Measurements from ENCODE around the gene MAP3K1.

MAP3K1 gene

GRCh38 chr5:56827049-56827448 is 11.7 kb downstream of the MAP3K1 start:
- Histone ChIP-seq H3K4me3 (ENCODE audit: insufficient read depth, low read depth, low read length) (no peak overlapping the region), H3K9me3 (ENCODE audit: control insufficient read depth, low read length) (no peaks in the 10 kb centered on the region), H3K36me3 (ENCODE audit: control insufficient read depth, insufficient read depth, low read length) (no peaks in the 10 kb centered on the region), H3K4me1 (ENCODE audit: control insufficient read depth, insufficient read depth, low read length) (peaks cover 3% of the 10 kb centered on the region), H3K27ac (ENCODE audit: insufficient read depth, low read depth, low read length, poor library complexity, severe bottlenecking) (no peak overlapping the region), H3K27me3 (ENCODE audit: control insufficient read depth, insufficient read depth, low read length, poor library complexity, severe bottlenecking) (no peaks in the 10 kb centered on the region)
- 64 to 73% methylated on average over 5 of the region's 5 CpGs for WGBS, 2 experiments

GRCh38 chr5:56827924-56828323 is 12.6 kb downstream of the MAP3K1 start:
- Histone ChIP-seq H3K36me3 (ENCODE audit: control insufficient read depth, insufficient read depth, low read length) (no peaks in the 10 kb centered on the region), H3K4me3 (ENCODE audit: insufficient read depth, low read depth, low read length) (no peak overlapping the region), H3K27me3 (ENCODE audit: control insufficient read depth, insufficient read depth, low read length, poor library complexity, severe bottlenecking) (no peaks in the 10 kb centered on the region), H3K4me1 (ENCODE audit: control insufficient read depth, insufficient read depth, low read length) (peaks cover 3% of the 10 kb centered on the region), H3K27ac (ENCODE audit: insufficient read depth, low read depth, low read length, poor library complexity, severe bottlenecking) (no peak overlapping the region), H3K9me3 (ENCODE audit: control insufficient read depth, low read length) (no peaks in the 10 kb centered on the region)
- WGBS, 2 experiments = 60 to 84% methylated on average over 1 to 2 of the region's 2 CpGs

- WGBS, 2 experiments = 88 to 92% methylated on average over 11 of the region's 11 CpGs
- Histone ChIP-seq H3K36me3 (ENCODE audit: control insufficient read depth, insufficient read depth, low read length) (no peaks in the 10 kb centered on the region), H3K27me3 (ENCODE audit: control insufficient read depth, insufficient read depth, low read length, poor library complexity, severe bottlenecking) (no peaks in the 10 kb centered on the region), H3K9me3 (ENCODE audit: control insufficient read depth, low read length) (no peaks in the 10 kb centered on the region), H3K4me1 (ENCODE audit: control insufficient read depth, insufficient read depth, low read length) (peaks cover 8% of the 10 kb centered on the region), H3K4me3 (ENCODE audit: insufficient read depth, low read depth, low read length) (no peak overlapping the region), H3K27ac (ENCODE audit: insufficient read depth, low read depth, low read length, poor library complexity, severe bottlenecking) (no peak overlapping the region)
Observed at GRCh38 chr5:56829137-56829908, 14.0 kb downstream of the MAP3K1 start.

- no peaks in the 10 kb centered on the region for H3K9me3 ChIP-seq (ENCODE audit: control insufficient read depth, low read length)
- WGBS, 2 experiments = 75% methylated on average over 1 of the region's 1 CpG; no CpG with 5 or more reads in 1 of the 2 experiments
- H3K27ac ChIP-seq (ENCODE audit: insufficient read depth, low read depth, low read length, poor library complexity, severe bottlenecking) = no peak overlapping the region
- no peak overlapping the region for H3K4me3 ChIP-seq (ENCODE audit: insufficient read depth, low read depth, low read length)
- H3K4me1 ChIP-seq (ENCODE audit: control insufficient read depth, insufficient read depth, low read length) = peaks cover 8% of the 10 kb centered on the region
- H3K36me3 ChIP-seq (ENCODE audit: control insufficient read depth, insufficient read depth, low read length) = no peaks in the 10 kb centered on the region
- H3K27me3 ChIP-seq (ENCODE audit: control insufficient read depth, insufficient read depth, low read length, poor library complexity, severe bottlenecking) = no peaks in the 10 kb centered on the region
Observed at GRCh38 chr5:56831773-56832172, 16.4 kb downstream of the MAP3K1 start.

GRCh38 chr5:56833325-56833724 is 18.0 kb downstream of the MAP3K1 start:
- peaks cover 8% of the 10 kb centered on the region for H3K4me1 ChIP-seq (ENCODE audit: control insufficient read depth, insufficient read depth, low read length)
- H3K4me3 ChIP-seq (ENCODE audit: insufficient read depth, low read depth, low read length) = no peak overlapping the region
- H3K9me3 ChIP-seq (ENCODE audit: control insufficient read depth, low read length) = no peaks in the 10 kb centered on the region
- no peaks in the 10 kb centered on the region for H3K27me3 ChIP-seq (ENCODE audit: control insufficient read depth, insufficient read depth, low read length, poor library complexity, severe bottlenecking)
- H3K36me3 ChIP-seq (ENCODE audit: control insufficient read depth, insufficient read depth, low read length) = no peaks in the 10 kb centered on the region
- WGBS, 2 experiments = 53 to 64% methylated on average over 3 to 4 of the region's 4 CpGs
- no peak overlapping the region for H3K27ac ChIP-seq (ENCODE audit: insufficient read depth, low read depth, low read length, poor library complexity, severe bottlenecking)

- 90 to 96% methylated on average over 3 of the region's 3 CpGs for WGBS, 2 experiments
Observed at GRCh38 chr5:56837381-56837780, 22.0 kb downstream of the MAP3K1 start.

GRCh38 chr5:56837956-56838355 is 22.6 kb downstream of the MAP3K1 start:
- WGBS, 2 experiments = 80 to 88% methylated on average over 1 of the region's 1 CpG
- Histone ChIP-seq H3K9me3 (ENCODE audit: control insufficient read depth, low read length) (no peaks in the 10 kb centered on the region), H3K4me1 (ENCODE audit: control insufficient read depth, insufficient read depth, low read length) (peaks cover 11% of the 10 kb centered on the region), H3K4me3 (ENCODE audit: insufficient read depth, low read depth, low read length) (no peak overlapping the region), H3K27me3 (ENCODE audit: control insufficient read depth, insufficient read depth, low read length, poor library complexity, severe bottlenecking) (no peaks in the 10 kb centered on the region), H3K27ac (ENCODE audit: insufficient read depth, low read depth, low read length, poor library complexity, severe bottlenecking) (no peak overlapping the region), H3K36me3 (ENCODE audit: control insufficient read depth, insufficient read depth, low read length) (no peaks in the 10 kb centered on the region)

More at GRCh38 chr5:56837381-56837780, 22.0 kb downstream of the MAP3K1 start:
- Histone ChIP-seq H3K27ac (ENCODE audit: insufficient read depth, low read depth, low read length, poor library complexity, severe bottlenecking) (no peak overlapping the region), H3K9me3 (ENCODE audit: control insufficient read depth, low read length) (no peaks in the 10 kb centered on the region), H3K36me3 (ENCODE audit: control insufficient read depth, insufficient read depth, low read length) (no peaks in the 10 kb centered on the region), H3K4me1 (ENCODE audit: control insufficient read depth, insufficient read depth, low read length) (peaks cover 11% of the 10 kb centered on the region), H3K27me3 (ENCODE audit: control insufficient read depth, insufficient read depth, low read length, poor library complexity, severe bottlenecking) (no peaks in the 10 kb centered on the region), H3K4me3 (ENCODE audit: insufficient read depth, low read depth, low read length) (no peak overlapping the region)

GRCh38 chr5:56838409-56839039 is 23.2 kb downstream of the MAP3K1 start:
- Histone ChIP-seq H3K27ac (ENCODE audit: insufficient read depth, low read depth, low read length, poor library complexity, severe bottlenecking) (no peak overlapping the region), H3K4me1 (ENCODE audit: control insufficient read depth, insufficient read depth, low read length) (peaks cover 7% of the 10 kb centered on the region)

GRCh38 chr5:56839062-56839461 is 23.7 kb downstream of the MAP3K1 start:
- Histone ChIP-seq H3K36me3 (ENCODE audit: control insufficient read depth, insufficient read depth, low read length) (no peaks in the 10 kb centered on the region), H3K4me1 (ENCODE audit: control insufficient read depth, insufficient read depth, low read length) (peaks cover 5% of the 10 kb centered on the region), H3K27me3 (ENCODE audit: control insufficient read depth, insufficient read depth, low read length, poor library complexity, severe bottlenecking) (no peaks in the 10 kb centered on the region), H3K4me3 (ENCODE audit: insufficient read depth, low read depth, low read length) (no peak overlapping the region), H3K9me3 (ENCODE audit: control insufficient read depth, low read length) (no peaks in the 10 kb centered on the region), H3K27ac (ENCODE audit: insufficient read depth, low read depth, low read length, poor library complexity, severe bottlenecking) (no peak overlapping the region)
- 93 to 95% methylated on average over 4 of the region's 4 CpGs for WGBS, 2 experiments

More at GRCh38 chr5:56838409-56839039, 23.2 kb downstream of the MAP3K1 start:
- H3K27me3 ChIP-seq (ENCODE audit: control insufficient read depth, insufficient read depth, low read length, poor library complexity, severe bottlenecking) = no peaks in the 10 kb centered on the region
- H3K9me3 ChIP-seq (ENCODE audit: control insufficient read depth, low read length) = no peaks in the 10 kb centered on the region
- H3K4me3 ChIP-seq (ENCODE audit: insufficient read depth, low read depth, low read length) = no peak overlapping the region
- H3K36me3 ChIP-seq (ENCODE audit: control insufficient read depth, insufficient read depth, low read length) = no peaks in the 10 kb centered on the region
- 40 to 43% methylated on average over 4 of the region's 4 CpGs for WGBS, 2 experiments

GRCh38 chr5:56840597-56840996 is 25.2 kb downstream of the MAP3K1 start:
- WGBS, 2 experiments = 91 to 97% methylated on average over 7 of the region's 7 CpGs
- Histone ChIP-seq H3K27ac (ENCODE audit: insufficient read depth, low read depth, low read length, poor library complexity, severe bottlenecking) (no peak overlapping the region), H3K4me3 (ENCODE audit: insufficient read depth, low read depth, low read length) (no peak overlapping the region), H3K27me3 (ENCODE audit: control insufficient read depth, insufficient read depth, low read length, poor library complexity, severe bottlenecking) (no peaks in the 10 kb centered on the region), H3K9me3 (ENCODE audit: control insufficient read depth, low read length) (no peaks in the 10 kb centered on the region), H3K4me1 (ENCODE audit: control insufficient read depth, insufficient read depth, low read length) (peaks cover 5% of the 10 kb centered on the region), H3K36me3 (ENCODE audit: control insufficient read depth, insufficient read depth, low read length) (no peaks in the 10 kb centered on the region)

All from ectodermal cell (in vitro differentiated cells).